Endothelial cell of umbilical vein (primary cell): Measurements from ENCODE around the gene FIZ1. TPM values are rescaled to one million over a fixed set of nuclear protein-coding genes. Genes with fewer than 3 reads are reported as not detected.

Experiments used
- BruUV-seq: library from RNA; stranded (reverse); fragments of 400-500 nt; replicated peaks from 2 replicates; lab custom pipeline; 2021; lab: Mats Ljungman, UMichigan
- CTCF ChIA-PET: fragments of 300-600, 350-600 bp; sonication (Branson Sonifier 250); formaldehyde crosslinking; loops from one replicate; lab custom pipeline; 2021; ENCODE audit warnings: antibody characterized with exemption, inconsistent platforms; lab: Charles Lee
- POLR2A ChIA-PET: fragments of 300-600, 350-600 bp; sonication (Branson Sonifier 250); formaldehyde crosslinking; loops from one replicate; lab custom pipeline; 2021; ENCODE audit warnings: antibody characterized with exemption, inconsistent platforms; lab: Charles Lee
- DNase-seq: peaks from one replicate; pipeline ENCODE4 v3.0.0-alpha.2; 2011; ENCODE audit warnings: low read depth, low spot score
- FAIRE-seq: peaks from 2 replicates; lab custom pipeline; 2011; peaks lifted over from hg19 to GRCh38; lab: Jason Lieb, UNC
- H2AFZ ChIP-seq: 2 replicates; pipeline ENCODE4 v1.6.0; 2012; ENCODE audit warnings: low read depth, low read length, control low read depth, inconsistent platforms
- H3K27ac ChIP-seq: 2 replicates; pipeline ENCODE4 v1.5.1; 2011; ENCODE audit warnings: low read depth, mild to moderate bottlenecking, control low read depth, low read length, moderate library complexity; ENCODE audit not compliant: insufficient read depth
- H3K27me3 ChIP-seq, 2 experiments: 2 replicates each; pipeline versions ENCODE4 v1.6.0 to v1.6.1; 2011; ENCODE audit warnings: low read length in 2 of 2, mixed read lengths in 1 of 2; ENCODE audit not compliant: control insufficient read depth in 2 of 2, insufficient read depth in 2 of 2
- H3K36me3 ChIP-seq, 2 experiments: 2 replicates in 1 of 2; 3 replicates in 1 of 2; pipeline ENCODE4 v1.5.1; 2011; ENCODE audit warnings: low read length in 2 of 2, mild to moderate bottlenecking in 1 of 2, moderate library complexity in 1 of 2; ENCODE audit not compliant: control insufficient read depth in 2 of 2, insufficient read depth in 2 of 2; ENCODE audit errors: extremely low read depth in 1 of 2
- H3K4me1 ChIP-seq: 3 replicates; pipeline ENCODE4 v1.5.1; 2011; ENCODE audit warnings: mild to moderate bottlenecking, low read length; ENCODE audit not compliant: control insufficient read depth, insufficient read depth; ENCODE audit errors: extremely low read depth
- H3K4me2 ChIP-seq: 2 replicates; pipeline ENCODE4 v1.6.1; 2011; ENCODE audit warnings: low read length, control low read depth, mixed read lengths; ENCODE audit not compliant: insufficient read depth
- H3K4me3 ChIP-seq, 3 experiments: fragments of 200-600 bp in 1 of 3; sonication (generic), shearing (Covaris generic) in 1 of 3; replicated peaks in 1 of 3; 2 replicates each; pipeline ENCODE4 v1.5.1; 2011 to 2016; ENCODE audit warnings: control low read depth in 3 of 3, low read length in 3 of 3, mild to moderate bottlenecking in 2 of 3, inconsistent platforms in 1 of 3, low read depth in 1 of 3, moderate library complexity in 1 of 3; ENCODE audit not compliant: insufficient read depth in 1 of 3
- H3K79me2 ChIP-seq: 2 replicates; pipeline ENCODE4 v1.6.0; 2012; ENCODE audit warnings: low read length, inconsistent platforms; ENCODE audit not compliant: control insufficient read depth, insufficient read depth
- H3K9ac ChIP-seq: replicated peaks from 2 replicates; pipeline ENCODE3; 2011; ENCODE audit warnings: low read length, control low read depth; ENCODE audit not compliant: insufficient read depth; ENCODE audit errors: extremely low read depth
- H3K9me1 ChIP-seq: replicated peaks from 3 replicates; pipeline ENCODE4 v1.6.0; 2011; ENCODE audit warnings: mild to moderate bottlenecking, low read length; ENCODE audit not compliant: control insufficient read depth, insufficient read depth; ENCODE audit errors: extremely low read depth
- H3K9me3 ChIP-seq: replicated peaks from 2 replicates; pipeline ENCODE4 v1.5.1; 2012; ENCODE audit warnings: low read length, inconsistent platforms; ENCODE audit not compliant: control insufficient read depth, insufficient read depth
- H4K20me1 ChIP-seq: replicated peaks from 2 replicates; pipeline ENCODE3; 2011; ENCODE audit warnings: mild to moderate bottlenecking, low read length; ENCODE audit not compliant: control insufficient read depth, insufficient read depth; ENCODE audit errors: extremely low read depth
- CTCF ChIP-seq, 2 donors: IDR thresholded peaks; 1 replicate in 1 of 2; 2 replicates in 1 of 2; pipeline ENCODE4 v1.5.1; 2011; ENCODE audit warnings: low read length in 2 of 2, mild to moderate bottlenecking in 2 of 2, moderate library complexity in 2 of 2, control low read depth in 1 of 2, inconsistent platforms in 1 of 2, low read depth in 1 of 2; ENCODE audit not compliant: insufficient read depth in 1 of 2; ENCODE audit errors: extremely low read depth in 1 of 2
- EZH2 ChIP-seq: IDR thresholded peaks from 2 replicates; pipeline ENCODE4 v1.6.1; 2012; ENCODE audit warnings: borderline replicate concordance, low read depth, mild to moderate bottlenecking, moderate library complexity, low read length, inconsistent platforms; ENCODE audit not compliant: severe bottlenecking
- FOS ChIP-seq: IDR thresholded peaks from 2 replicates; pipeline ENCODE4 v1.6.1; 2011; ENCODE audit warnings: mild to moderate bottlenecking, low read length, moderate library complexity, borderline replicate concordance; ENCODE audit not compliant: insufficient read depth
- GATA2 ChIP-seq: IDR thresholded peaks from 2 replicates; pipeline ENCODE4 v1.7.0; 2011; ENCODE audit warnings: low read depth, mild to moderate bottlenecking, moderate library complexity, mixed read lengths, low read length; ENCODE audit not compliant: insufficient read length, insufficient read depth
- JUN ChIP-seq: IDR thresholded peaks from 2 replicates; pipeline ENCODE4 v1.6.1; 2011; ENCODE audit warnings: borderline replicate concordance, low read depth; ENCODE audit not compliant: insufficient read length, insufficient read depth
- MYC ChIP-seq: IDR thresholded peaks from one replicate; pipeline ENCODE4 v1.6.1; 2011; ENCODE audit warnings: mild to moderate bottlenecking, low read depth, low read length
- POLR2A ChIP-seq: IDR thresholded peaks from 2 replicates; pipeline ENCODE4 v1.6.1; 2012; ENCODE audit warnings: low read depth, mild to moderate bottlenecking, control low read depth, low read length
- POLR2AphosphoS5 ChIP-seq: IDR thresholded peaks from 2 replicates; pipeline ENCODE4 v1.6.1; 2012; ENCODE audit warnings: low read depth, mild to moderate bottlenecking, control low read depth, low read length, moderate library complexity; ENCODE audit not compliant: insufficient read depth
- dilution Hi-C: fragments of 300-500 bp; cut with MboI; formaldehyde crosslinking; loops from one replicate; pipeline ENCODE4 v1.15.0; 2019; ENCODE audit warnings: low sequenced_read_pairs; ENCODE audit not compliant: extremely low pct_ligation_motif_present
- intact Hi-C: fragments of 100-400 bp; cut with micrococcal nuclease; formaldehyde crosslinking; loops from one replicate; pipeline ENCODE4 v1.10.0; 2022
- polyA plus RNA-seq, 4 experiments: library from polyadenylated mRNA; depleted of rRNA in 3 of 4; stranded (reverse) in 3 of 4; unstranded in 1 of 4; fragments of >200 nt; gene quantifications; 2 replicates each; pipeline versions ENCODE4 v1.2.1 to v1.2.3, GENCODE V29; 2011 to 2012; ENCODE audit warnings: missing spikeins in 1 of 4
- total RNA-seq: library from RNA; stranded (reverse); gene quantifications from 2 replicates; pipeline ENCODE4 v1.2.3, GENCODE V29; 2021
- TF ChIP-seq, protein P1 (sequence below): IDR thresholded peaks from 2 replicates; pipeline ENCODE4 v1.6.1; 2011; ENCODE audit not compliant: insufficient read depth, insufficient read length

FIZ1 gene
- total and polyA plus RNA-seq, 2 donors (not counting 3 experiments of a cell fraction or from before 2014, with no cell fraction given): 6.6 to 15.6 TPM

DNA sequence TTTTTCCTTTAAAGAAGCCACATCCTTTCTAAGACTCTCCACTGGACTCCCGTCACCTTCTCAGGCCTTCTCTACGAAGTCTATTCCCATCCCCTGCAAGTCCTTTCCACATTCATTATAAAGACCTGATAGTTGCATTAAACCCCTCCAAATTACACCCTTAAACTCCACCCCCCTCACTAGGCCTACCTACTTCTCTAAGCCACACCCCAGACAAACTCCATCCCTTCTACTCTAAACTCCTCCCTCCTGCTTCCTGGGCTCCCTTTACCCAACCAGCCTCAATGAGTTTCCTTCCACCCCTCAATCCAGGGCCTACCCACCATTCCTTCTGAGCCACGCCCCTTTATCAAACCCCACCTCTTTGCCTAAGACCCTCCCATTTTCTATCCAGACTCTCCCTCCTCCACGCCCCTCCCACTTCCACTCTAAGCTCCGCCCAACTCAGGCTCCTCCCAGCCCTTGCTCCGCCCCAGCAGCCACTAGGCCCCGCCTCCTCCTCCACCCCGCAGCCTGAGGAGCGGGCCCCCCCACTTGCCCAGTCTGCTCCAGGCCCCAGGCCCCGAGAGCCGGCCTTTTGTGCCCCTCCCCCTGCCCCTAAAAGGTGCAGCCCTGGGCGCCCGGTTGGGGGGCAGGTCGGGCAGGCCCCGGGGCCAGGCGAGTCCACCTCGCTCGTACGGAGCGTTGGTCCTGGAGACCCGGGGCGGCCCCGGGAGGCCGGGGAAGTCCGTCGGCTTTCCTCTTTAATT, 424 bp downstream of the FIZ1 start:
- FAIRE-seq (peak; percentile 94), DNase-seq (peak; percentile 96)
- peak overlapping the region; percentile 78 to 92 (median 89) for H3K4me3 ChIP-seq
- H3K27ac ChIP-seq: peak overlapping the region; percentile 98
- no peaks in the 10 kb centered on the region for H3K9me1 ChIP-seq
- CTCF ChIA-PET: interaction anchor here (1.0 to 1.8 kb wide), 11 partner anchors 11 to 131 kb away, joined by 3 to 8 read pairs (median 4); partner anchors contain the start of gene U2AF2
- no peaks in the 10 kb centered on the region for H3K27me3 ChIP-seq
- BruUV-seq: no TSS peak
- POLR2A ChIA-PET: interaction anchor here (0.6 to 2.2 kb wide), 10 partner anchors 10 to 191 kb away, joined by 3 to 8 read pairs (median 5); partner anchors contain the start of genes UBE2S and ZNF784
- peaks cover 8% of the 10 kb centered on the region for H3K4me1 ChIP-seq
- peak overlapping the region; percentile 97 for H3K9ac ChIP-seq
- H3K4me2 ChIP-seq: no peak overlapping the region
- no peaks in the 10 kb centered on the region for H3K9me3 ChIP-seq
- dilution Hi-C loops (no loop called here), intact Hi-C loops (loop anchor here (1.0 to 2.0 kb wide), 7 partner anchors 12 to 482 kb away; partner anchors contain the start of genes KMT5C, PPP1R12C, ZNF579 and ZNF784)
- H3K79me2 ChIP-seq: peaks cover 2% of the 10 kb centered on the region
- H2AFZ ChIP-seq: no peak overlapping the region
- H3K36me3 ChIP-seq: peaks cover 3 to 14% of the 10 kb centered on the region in 2 experiments
- H4K20me1 ChIP-seq: no peaks in the 10 kb centered on the region
- TF ChIP-seq, protein P1, sequence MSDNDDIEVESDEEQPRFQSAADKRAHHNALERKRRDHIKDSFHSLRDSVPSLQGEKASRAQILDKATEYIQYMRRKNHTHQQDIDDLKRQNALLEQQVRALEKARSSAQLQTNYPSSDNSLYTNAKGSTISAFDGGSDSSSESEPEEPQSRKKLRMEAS: no peak
- TF ChIP-seq POLR2AphosphoS5: peak; percentile 73

GRCh38 chr19:55598034-55598433, 1.3 kb downstream of the FIZ1 start:
- POLR2A ChIA-PET: interaction anchor here (0.6 to 1.8 kb wide), 2 partner anchors 26 to 341 kb away, joined by 7 to 8 read pairs; partner anchors contain the start of gene ZNF784
- Histone ChIP-seq H3K9ac (no peak overlapping the region), H3K79me2 (peaks cover 2% of the 10 kb centered on the region), H3K4me1 (peaks cover 8% of the 10 kb centered on the region), H4K20me1 (no peaks in the 10 kb centered on the region), H2AFZ (no peak overlapping the region), H3K9me3 (no peaks in the 10 kb centered on the region), H3K4me3 (no peak overlapping the region), H3K4me2 (no peak overlapping the region), H3K9me1 (no peaks in the 10 kb centered on the region), H3K27me3 (no peaks in the 10 kb centered on the region), H3K36me3 (peaks cover 3 to 14% of the 10 kb centered on the region in 2 experiments), H3K27ac (no peak overlapping the region)
- dilution Hi-C loops (no loop called here), intact Hi-C loops (loop anchor here (2.0 kb wide), 2 partner anchors 17 to 81 kb away; partner anchors contain the start of gene ZNF579)
- TF ChIP-seq FOS (no peak), POLR2AphosphoS5 (no peak), GATA2 (no peak), POLR2A (no peak), CTCF (IDR thresholded peaks at IDR 0.05; ENCODE audit: extremely low read depth in 1 of 2, insufficient read depth in 1 of 2, low read depth in 1 of 2, low read length in 2 of 2) (no peak), EZH2 (no peak), MYC (no peak), JUN (no peak)
- TF ChIP-seq, protein P1: no peak
- DNase-seq (no peak), FAIRE-seq (no peak)
- no TSS peak for BruUV-seq
- CTCF ChIA-PET: interaction anchor here (1.3 kb wide), 1 partner anchor 42 kb away, joined by 4 read pairs; no protein-coding TSS in a partner anchor
